Prostate gland (tissue), 2 donors: Measurements from ENCODE around the gene PTPRD. TPM values are rescaled to one million over a fixed set of nuclear protein-coding genes. Genes with fewer than 3 reads are reported as not detected.

Experiments used
- DNase-seq: peaks from one replicate; pipeline ENCODE4 v3.0.0-alpha.2; 2019; ENCODE audit warnings: low spot score
- H3K27ac ChIP-seq, 2 donors: fragments of 200-600 bp; sonication (generic); 2 replicates each; pipeline ENCODE4 v1.5.1; 2017 to 2019
- H3K27me3 ChIP-seq: fragments of 200-600 bp; sonication (generic); replicated peaks from 2 replicates; pipeline ENCODE4 v1.5.1; 2019; ENCODE audit not compliant: insufficient read depth
- H3K36me3 ChIP-seq, 2 donors: fragments of 200-600 bp; sonication (generic); 1 replicate in 1 of 2; 2 replicates in 1 of 2; pipeline versions ENCODE4 v1.5.1 to v1.8.1; 2017 to 2019
- H3K4me1 ChIP-seq: fragments of 200-600 bp; sonication (generic); replicated peaks from 2 replicates; pipeline ENCODE4 v1.5.1; 2019
- H3K4me3 ChIP-seq, 2 donors: fragments of 200-600 bp; sonication (generic); 2 replicates each; pipeline ENCODE4 v1.5.1; 2017 to 2019
- H3K9me3 ChIP-seq: fragments of 200-600 bp; sonication (generic); 2 replicates; pipeline ENCODE4 v1.5.1; 2017
- CTCF ChIP-seq, 4 experiments: fragments of 200-600 bp in 2 of 4; fragments of 450-650 bp in 2 of 4; sonication (generic) in 2 of 4; IDR thresholded peaks; 1 replicate in 3 of 4; 2 replicates in 1 of 4; pipeline ENCODE4 v1.5.1; 2016 to 2019; ENCODE audit warnings: antibody characterized with exemption in 4 of 4, mild to moderate bottlenecking in 2 of 4, moderate library complexity in 2 of 4
- POLR2A ChIP-seq: fragments of 450-650 bp; IDR thresholded peaks from one replicate; pipeline ENCODE4 v1.6.1; 2016; ENCODE audit warnings: antibody characterized with exemption, mild to moderate bottlenecking
- POLR2AphosphoS5 ChIP-seq: sonication (generic); formaldehyde crosslinking; IDR thresholded peaks from one replicate; pipeline ENCODE4 v1.6.1; 2017; ENCODE audit warnings: antibody characterized with exemption
- WGBS: methylation state at CpG from one replicate; pipeline ENCODE4 v1.1.5; 2018; 5-methylcytosine and 5-hydroxymethylcytosine counted together
- intact Hi-C: fragments of 100-400 bp; cut with DNase I; formaldehyde crosslinking; loops from one replicate; pipeline ENCODE4 v1.14.2; 2022
- total RNA-seq, 2 donors: library from RNA; depleted of rRNA; stranded (reverse); fragments of >200 nt; gene quantifications; one replicate each; pipeline ENCODE4 v1.1.0, GENCODE V29; 2016

Gene PTPRD
- total RNA-seq, 2 donors from 2014 or later: 5.8 to 23.1 TPM

GRCh38 chr9:8680157-8680556, 1932.6 kb downstream of the PTPRD start:
- H3K9me3 ChIP-seq: no peaks in the 10 kb centered on the region
- H3K27me3 ChIP-seq: no peaks in the 10 kb centered on the region
- intact Hi-C loops: no loop called here
- TF ChIP-seq CTCF (IDR thresholded peaks at IDR 0.05): no peak
- TF ChIP-seq POLR2AphosphoS5: no peak
- TF ChIP-seq POLR2A: no peak
- WGBS: 90% methylated on average over 3 of the region's 3 CpGs
- H3K4me1 ChIP-seq: no peaks in the 10 kb centered on the region
- H3K36me3 ChIP-seq: no peaks in the 10 kb centered on the region
- H3K4me3 ChIP-seq: no peak overlapping the region
- H3K27ac ChIP-seq: no peak overlapping the region
- DNase-seq: no peak

GRCh38 chr9:8679371-8679822, 1933.4 kb downstream of the PTPRD start:
- Histone ChIP-seq H3K27ac (no peak overlapping the region), H3K9me3 (no peaks in the 10 kb centered on the region), H3K27me3 (no peaks in the 10 kb centered on the region), H3K36me3 (no peaks in the 10 kb centered on the region), H3K4me1 (no peaks in the 10 kb centered on the region), H3K4me3 (no peak overlapping the region)
- WGBS: 77% methylated on average over 2 of the region's 2 CpGs
- intact Hi-C loops: no loop called here
- DNase-seq: no peak
- TF ChIP-seq CTCF (IDR thresholded peaks at IDR 0.05): no peak
- TF ChIP-seq POLR2AphosphoS5: no peak
- no peak for TF ChIP-seq POLR2A

GRCh38 chr9:8677741-8678140, 1935.1 kb downstream of the PTPRD start:
- Histone ChIP-seq H3K36me3 (no peaks in the 10 kb centered on the region), H3K4me3 (no peak overlapping the region), H3K4me1 (no peaks in the 10 kb centered on the region), H3K27me3 (no peaks in the 10 kb centered on the region), H3K27ac (no peak overlapping the region), H3K9me3 (no peaks in the 10 kb centered on the region)
- no peak for DNase-seq
- 83% methylated on average over 4 of the region's 4 CpGs for WGBS
- TF ChIP-seq POLR2AphosphoS5 (no peak), POLR2A (no peak), CTCF (IDR thresholded peaks at IDR 0.05) (no peak)
- intact Hi-C loops: no loop called here

GRCh38 chr9:8674536-8674935, 1938.3 kb downstream of the PTPRD start:
- no peak for DNase-seq
- intact Hi-C loops: no loop called here
- TF ChIP-seq POLR2AphosphoS5: no peak
- H3K9me3 ChIP-seq: no peaks in the 10 kb centered on the region
- H3K27me3 ChIP-seq: no peaks in the 10 kb centered on the region
- no peaks in the 10 kb centered on the region for H3K36me3 ChIP-seq
- H3K27ac ChIP-seq: no peak overlapping the region
- H3K4me3 ChIP-seq: no peak overlapping the region
- no peaks in the 10 kb centered on the region for H3K4me1 ChIP-seq

GRCh38 chr9:8673830-8674229, 1939.0 kb downstream of the PTPRD start:
- Histone ChIP-seq H3K4me1 (no peaks in the 10 kb centered on the region), H3K36me3 (no peaks in the 10 kb centered on the region), H3K27me3 (no peaks in the 10 kb centered on the region), H3K27ac (no peak overlapping the region), H3K9me3 (no peaks in the 10 kb centered on the region), H3K4me3 (no peak overlapping the region)
- intact Hi-C loops: no loop called here
- WGBS: 85% methylated on average over 7 of the region's 7 CpGs
- no peak for DNase-seq
- TF ChIP-seq CTCF (IDR thresholded peaks at IDR 0.05) (no peak), POLR2AphosphoS5 (no peak), POLR2A (no peak)
